RPMI8226 (cell line): ENCODE data around the gene SCNN1A.

ENCODE experiments used
- DNase-seq: peaks from one replicate; pipeline ENCODE4 v3.0.0-alpha.2; 2015

The SCNN1A gene

GRCh38 chr12:6375269-6376078 is at the start of gene SCNN1A:
Gene SCNN1A (minus strand): TSS chr12:6375563. CDS start chr12:6374783, 780 bp downstream.
- no peak for DNase-seq

DNA sequence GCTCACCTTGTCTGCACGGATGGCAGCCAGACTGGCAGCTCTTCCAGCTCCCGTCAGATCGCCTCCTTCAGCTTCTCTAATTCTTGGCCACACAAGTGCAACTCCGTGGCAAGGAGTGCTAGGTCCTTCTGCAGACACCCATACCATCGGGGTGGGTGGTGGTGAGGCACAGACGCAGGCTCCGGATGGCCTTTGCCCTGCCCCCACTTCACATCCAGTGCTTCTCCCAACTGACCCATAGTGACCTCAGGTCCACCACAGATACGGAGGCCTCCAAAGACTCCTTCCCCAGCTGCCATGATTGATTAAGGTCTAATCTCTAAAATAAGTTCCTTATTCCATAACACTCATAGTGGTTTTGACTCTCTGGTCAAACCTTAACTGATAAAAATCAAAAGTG is 49.5 kb upstream of the SCNN1A start:
- DNase-seq, result no peak

DNA sequence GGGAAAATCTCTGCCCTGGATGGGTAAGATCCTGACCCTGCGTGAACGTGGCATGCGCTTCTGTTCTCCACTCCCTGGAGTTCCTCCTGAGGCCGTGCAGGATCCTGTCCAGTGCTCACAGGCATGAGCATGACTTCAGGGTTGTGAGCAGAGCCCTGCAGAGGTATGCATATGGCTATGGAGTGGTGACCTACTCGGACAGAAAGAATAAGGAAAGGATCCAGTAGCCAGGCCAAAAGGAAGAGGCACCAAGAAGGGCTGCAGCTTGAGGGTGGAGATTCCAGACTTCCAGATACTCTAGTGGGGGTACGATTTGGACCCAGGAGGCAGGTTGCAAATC is 48.6 kb upstream of the SCNN1A start:
- DNase-seq, result no peak

- DNase-seq, result peak; percentile 89
Measured at GRCh38 chr12:6423267-6424007, 48.1 kb upstream of the SCNN1A start.

GRCh38 chr12:6420364-6420763 is 45.0 kb upstream of the SCNN1A start:
- no peak for DNase-seq

- DNase-seq, result no peak
Measured at GRCh38 chr12:6418796-6419195, 43.4 kb upstream of the SCNN1A start.

GRCh38 chr12:6416596-6416995 is 41.2 kb upstream of the SCNN1A start:
- DNase-seq, result peak; percentile 63

- DNase-seq, result no peak
Measured at GRCh38 chr12:6407236-6407954, 32.0 kb upstream of the SCNN1A start.

DNA sequence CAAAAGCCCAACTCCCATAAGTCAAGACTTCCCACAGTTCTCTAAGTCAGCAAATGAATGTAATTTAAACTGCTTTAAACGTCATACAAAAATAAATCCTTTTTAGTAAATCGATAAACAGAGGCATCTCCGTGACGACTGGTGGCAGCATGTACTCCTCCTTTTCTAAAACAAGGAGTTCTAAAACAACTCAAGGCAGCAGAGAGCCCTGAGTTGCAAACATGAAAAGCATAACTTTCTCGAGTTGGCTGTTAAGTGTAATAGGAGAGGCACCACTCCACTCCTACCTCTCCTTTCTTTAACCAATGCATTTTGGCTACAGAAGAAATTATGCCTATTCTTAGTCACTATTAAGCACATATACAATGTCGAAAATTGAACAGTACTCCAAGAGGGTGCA is 30.6 kb upstream of the SCNN1A start:
- DNase-seq, result no peak

GRCh38 chr12:6404390-6404789 is 29.0 kb upstream of the SCNN1A start:
- DNase-seq, result no peak

DNA sequence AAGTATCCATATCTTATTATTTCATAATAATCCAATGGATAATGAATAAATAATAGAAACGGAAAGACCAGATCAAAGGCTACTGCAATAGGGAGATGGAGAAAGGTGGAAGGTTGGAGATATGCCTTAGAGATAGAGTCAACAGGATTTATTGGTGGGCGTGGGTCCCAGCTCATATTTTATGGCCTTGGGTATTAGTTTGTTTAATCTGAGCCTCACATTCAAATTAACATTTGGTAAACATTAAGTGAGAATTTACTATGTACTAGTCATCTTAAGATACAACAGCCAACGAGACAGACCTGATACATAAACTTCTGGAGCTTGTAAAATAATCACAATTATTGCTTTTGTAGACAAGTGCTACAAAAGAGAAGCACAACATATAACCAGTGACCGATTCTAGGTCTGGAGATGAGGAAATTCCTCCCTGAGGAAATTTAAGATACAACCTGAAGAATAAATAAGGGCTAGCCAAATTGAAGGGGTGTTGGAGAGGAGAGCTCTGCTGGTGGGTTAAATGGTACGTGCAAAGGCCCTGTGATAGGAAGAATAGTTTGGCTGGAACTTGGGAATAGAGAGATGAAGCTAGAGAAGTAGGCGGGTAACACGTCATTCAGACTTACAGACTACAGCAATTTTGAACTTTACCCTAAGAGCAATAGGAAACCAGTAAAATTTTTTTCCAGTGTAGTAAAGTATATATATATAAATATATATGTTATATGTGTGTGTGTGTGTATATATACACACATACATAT is 24.7 kb upstream of the SCNN1A start:
- DNase-seq, result no peak

DNA sequence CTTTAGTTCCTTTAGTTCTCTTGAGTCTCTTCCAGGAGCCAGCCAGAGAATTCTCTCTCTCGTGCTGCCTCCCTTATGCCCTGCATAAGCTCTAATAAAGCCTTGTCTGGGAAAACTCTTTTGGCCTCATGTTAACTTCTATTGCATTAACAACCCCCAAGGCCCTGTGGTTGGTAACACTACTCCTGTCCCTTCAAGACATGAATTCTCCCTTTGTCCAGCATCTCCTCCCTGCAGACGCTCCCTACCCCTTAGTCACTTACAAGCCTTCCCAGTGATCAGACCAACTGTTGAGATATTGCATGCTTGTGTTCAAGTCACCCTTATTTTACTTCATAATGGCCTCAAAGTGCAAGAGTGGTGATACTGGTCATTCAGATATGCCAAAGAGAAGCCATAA is 20.7 kb upstream of the SCNN1A start:
- no peak for DNase-seq

DNA sequence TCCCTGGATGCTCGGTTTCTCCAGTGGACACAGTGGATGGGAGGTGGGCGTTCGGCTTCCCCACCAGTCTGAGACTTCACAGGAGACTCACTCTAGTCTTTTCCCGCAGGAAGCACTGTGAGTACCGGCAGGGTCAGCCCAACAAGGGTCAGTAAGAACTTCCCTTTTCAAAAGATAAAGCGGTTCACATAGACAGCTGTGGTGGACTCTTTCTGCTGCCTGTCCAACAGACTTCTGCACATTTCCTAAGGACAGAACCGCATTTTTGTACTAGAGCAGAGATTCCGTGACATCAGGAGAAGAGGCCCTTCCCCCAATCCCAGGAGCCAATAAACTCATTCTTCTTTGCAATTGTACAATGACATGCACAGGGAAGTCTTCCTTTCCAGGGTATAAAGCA is 19.0 kb upstream of the SCNN1A start:
- DNase-seq, result no peak

- no peak for DNase-seq
Measured at GRCh38 chr12:6393109-6393508, 17.7 kb upstream of the SCNN1A start.

- DNase-seq, result peak; percentile 28
Measured at GRCh38 chr12:6392504-6392903, 17.1 kb upstream of the SCNN1A start.

GRCh38 chr12:6391013-6391412 is 15.7 kb upstream of the SCNN1A start:
- no peak for DNase-seq

DNA sequence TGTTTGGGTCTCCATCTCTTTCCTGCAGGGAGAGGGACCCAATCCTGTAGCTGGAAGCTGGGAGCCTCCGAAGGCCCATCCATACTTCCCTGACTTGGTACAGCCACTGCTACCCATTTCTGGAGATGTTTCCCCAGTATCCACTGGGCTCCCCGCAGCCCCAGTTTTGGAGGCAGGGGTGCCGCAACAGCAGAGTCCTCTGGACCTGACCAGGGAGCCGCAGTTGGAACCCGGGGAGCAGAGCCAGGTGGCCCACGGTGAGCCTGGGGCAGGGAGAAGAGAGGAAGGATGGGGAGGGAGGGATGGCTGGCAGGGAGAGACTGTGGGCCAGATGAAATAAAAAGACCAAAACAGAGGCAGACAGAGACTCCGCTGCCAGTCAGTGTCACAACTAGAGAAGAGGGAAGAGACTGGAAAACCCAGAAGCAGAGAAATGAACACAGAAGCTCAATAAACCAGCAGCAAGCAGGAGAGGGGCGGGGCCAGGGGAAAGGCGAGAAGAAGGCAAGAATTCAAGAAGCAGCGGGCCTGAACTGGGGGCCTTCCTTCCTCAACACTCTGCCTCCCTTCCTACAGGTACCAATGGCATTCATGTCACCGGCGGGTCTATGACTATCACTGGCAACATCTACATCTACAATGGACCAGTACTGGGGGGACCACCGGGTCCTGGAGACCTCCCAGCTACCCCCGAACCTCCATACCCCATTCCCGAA is 14.9 kb upstream of the SCNN1A start:
- DNase-seq, result no peak

DNA sequence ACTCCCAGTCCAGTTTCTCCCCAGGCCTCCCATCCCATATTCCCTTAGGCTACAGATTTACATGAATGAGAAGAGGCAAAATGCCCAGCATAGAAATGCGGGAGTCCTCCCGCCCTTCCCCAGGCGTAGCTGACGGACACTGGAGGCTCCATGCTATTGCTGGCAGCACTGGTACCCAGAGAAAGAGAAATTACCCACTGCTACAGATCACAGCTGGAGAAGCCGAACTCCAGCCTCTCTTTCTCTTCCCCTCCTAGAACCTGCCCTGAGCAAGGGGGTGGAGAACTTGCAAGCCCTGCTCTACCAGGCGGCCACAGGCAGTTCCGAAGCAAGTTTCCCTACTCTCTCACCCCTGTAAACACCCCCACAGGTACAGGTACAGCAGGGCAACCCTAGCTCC is 12.2 kb upstream of the SCNN1A start:
- DNase-seq, result no peak

DNA sequence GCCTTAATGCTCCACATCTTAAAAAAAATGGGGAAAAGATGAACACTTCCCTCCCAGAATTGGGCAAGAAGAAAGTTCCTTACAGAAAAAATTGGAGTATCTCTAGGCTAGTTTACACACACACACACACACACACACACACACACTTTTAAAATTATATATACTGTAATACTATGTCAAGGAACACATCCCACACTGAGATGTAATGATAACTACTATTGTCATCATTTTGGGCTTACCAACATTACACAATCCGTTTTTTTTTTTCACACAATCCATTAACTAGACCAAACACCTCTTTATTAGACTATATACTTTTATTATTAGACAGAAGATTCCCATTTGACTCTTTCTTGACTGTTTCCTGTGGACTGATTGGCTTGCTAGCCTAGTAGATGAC is 11.1 kb upstream of the SCNN1A start:
- DNase-seq, result no peak

DNA sequence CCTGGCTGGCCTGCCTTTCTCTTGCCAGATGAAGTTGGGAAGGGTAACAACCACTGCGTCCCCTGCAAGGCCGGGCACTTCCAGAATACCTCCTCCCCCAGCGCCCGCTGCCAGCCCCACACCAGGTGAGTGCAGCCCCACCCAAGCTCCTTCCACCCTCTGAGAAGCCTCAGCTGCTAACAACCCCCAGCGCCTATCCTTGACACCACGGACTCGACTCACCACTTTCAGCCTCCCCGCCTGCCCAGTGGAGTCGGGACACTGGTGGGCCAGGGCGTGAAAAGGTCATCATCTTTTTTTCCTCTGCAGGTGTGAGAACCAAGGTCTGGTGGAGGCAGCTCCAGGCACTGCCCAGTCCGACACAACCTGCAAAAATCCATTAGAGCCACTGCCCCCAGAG is 10.7 kb upstream of the SCNN1A start:
- no peak for DNase-seq

GRCh38 chr12:6384499-6385436 is 9.4 kb upstream of the SCNN1A start:
- no peak for DNase-seq
